GM12801 (cell line): ENCODE results near the gene TMEM39B.

Experiments
- CTCF ChIP-seq: IDR thresholded peaks from one replicate; pipeline ENCODE4 v1.5.1; 2011; ENCODE audit warnings: control low read depth; ENCODE audit not compliant: insufficient read length; ENCODE audit errors: extremely low read depth

Gene TMEM39B

DNA sequence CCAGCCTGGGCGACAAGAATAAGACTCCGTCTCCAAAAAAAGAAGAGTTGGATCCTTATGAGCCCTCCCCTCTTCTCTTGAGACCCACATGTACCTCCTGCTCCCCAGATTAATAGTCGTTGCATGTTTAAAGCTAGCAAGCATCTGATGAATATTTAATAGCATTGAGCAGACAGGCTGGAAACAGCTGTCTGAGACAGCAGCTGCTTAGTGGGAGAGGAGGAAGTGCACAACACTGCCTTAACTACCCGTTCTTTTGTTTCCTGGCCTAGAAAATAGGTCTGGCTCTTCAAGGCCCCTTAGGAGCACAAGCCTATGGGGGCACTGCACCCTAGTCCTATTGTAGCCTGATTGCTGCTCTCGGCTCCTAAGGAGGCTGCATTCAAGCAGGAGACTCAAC is 17.3 kb upstream of the TMEM39B start:
- no peak for TF ChIP-seq CTCF

GRCh38 chr1:32056598-32056997 is 16.1 kb upstream of the TMEM39B start:
- no peak for TF ChIP-seq CTCF

DNA sequence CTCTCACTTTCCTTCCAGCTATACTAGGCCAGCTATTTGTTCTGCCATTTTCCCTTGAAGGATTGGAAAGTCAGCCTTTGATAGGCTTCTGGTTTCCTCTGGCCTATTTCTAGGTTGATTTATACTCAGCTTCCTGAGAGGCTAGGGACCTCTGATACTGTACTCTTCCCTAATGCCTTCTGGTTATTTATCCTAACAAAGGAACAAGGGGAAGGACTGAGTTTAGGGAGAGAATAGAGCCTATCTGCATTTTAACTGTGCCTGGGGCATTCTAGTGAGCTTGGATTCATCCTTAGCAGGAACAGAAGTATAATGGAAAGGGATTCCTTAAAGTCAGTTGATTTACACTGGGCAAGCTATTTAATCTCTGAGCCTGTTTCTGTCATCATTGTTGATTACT is 11.8 kb upstream of the TMEM39B start:
- no peak for TF ChIP-seq CTCF

GRCh38 chr1:32062867-32063230 is 9.9 kb upstream of the TMEM39B start:
- TF ChIP-seq CTCF: no peak

DNA sequence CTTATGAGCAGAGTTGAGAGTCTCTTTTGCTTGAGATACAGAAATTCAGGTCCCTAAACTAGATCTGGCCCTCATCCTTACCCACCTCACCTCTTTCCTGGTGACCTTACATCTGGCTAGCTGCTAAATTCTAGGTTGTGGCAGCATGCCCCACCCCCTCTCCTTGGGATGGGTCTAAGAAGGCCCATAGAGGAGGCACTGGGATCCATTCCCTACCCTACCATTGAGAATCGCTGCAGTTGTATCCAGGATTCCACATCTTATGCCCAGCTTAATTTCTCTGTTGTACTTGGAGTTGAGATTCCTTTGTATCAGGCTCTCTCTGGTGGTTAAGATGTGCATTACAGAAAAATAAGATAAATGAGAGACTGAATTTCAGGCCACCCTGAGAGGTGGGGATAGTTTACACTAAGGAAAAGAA is 9.5 kb upstream of the TMEM39B start:
- no peak for TF ChIP-seq CTCF

- TF ChIP-seq CTCF: no peak
Observed at GRCh38 chr1:32066489-32066873, 6.3 kb upstream of the TMEM39B start.

GRCh38 chr1:32068957-32069588 is 3.7 kb upstream of the TMEM39B start:
- TF ChIP-seq CTCF: no peak
